Natural killer cell (primary cell): ENCODE measurements around the gene TBL3. TPM values are rescaled to one million over a fixed set of nuclear protein-coding genes. Genes with fewer than 3 reads are reported as not detected.

Experiments used
- ATAC-seq, 3 donors: fragments of 150-1000 bp in 2 of 3; fragments of 200-7000 bp in 1 of 3; cut with Tn5 transposase; 1 replicate in 1 of 3; 2 replicates in 2 of 3; pipeline ENCODE4 v1.10.0; 2021; ENCODE audit warnings: mild to moderate bottlenecking in 2 of 3, moderate library complexity in 2 of 3
- DNase-seq, 2 donors: peaks; one replicate each; pipeline versions ENCODE4 v3.0.0 to v3.0.0-alpha.2; 2013 to 2021; ENCODE audit warnings: mixed read lengths in 1 of 2
- H3K27ac ChIP-seq: one replicate; pipeline ENCODE4 v1.5.1; 2013; ENCODE audit warnings: mild to moderate bottlenecking, low read length
- H3K27me3 ChIP-seq: one replicate; pipeline ENCODE4 v1.6.1; 2013; ENCODE audit warnings: low read length; ENCODE audit not compliant: control insufficient read depth, insufficient read depth
- H3K36me3 ChIP-seq: one replicate; pipeline ENCODE4 v1.6.1; 2013; ENCODE audit warnings: low read length; ENCODE audit not compliant: control insufficient read depth, insufficient read depth
- H3K4me1 ChIP-seq: one replicate; pipeline ENCODE4 v1.6.1; 2013; ENCODE audit warnings: low read length; ENCODE audit not compliant: control insufficient read depth, insufficient read depth
- H3K4me3 ChIP-seq: one replicate; pipeline ENCODE4 v1.5.1; 2013; ENCODE audit warnings: low read length
- H3K9me3 ChIP-seq: one replicate; pipeline ENCODE4 v1.6.1; 2013; ENCODE audit warnings: low read length; ENCODE audit not compliant: control insufficient read depth, insufficient read depth
- H3K27ac Mint-ChIP-seq, 2 donors: one replicate each; pipeline ENCODE4 v1.8.0; 2022; ENCODE audit warnings: mild to moderate bottlenecking in 2 of 2, mixed read lengths in 2 of 2, moderate library complexity in 1 of 2
- H3K27me3 Mint-ChIP-seq, 2 donors: one replicate each; pipeline ENCODE4 v1.8.0; 2022; ENCODE audit warnings: low read depth in 2 of 2, mixed read lengths in 2 of 2
- H3K36me3 Mint-ChIP-seq: one replicate; pipeline ENCODE4 v1.8.0; 2022; ENCODE audit warnings: mixed read lengths
- H3K4me1 Mint-ChIP-seq, 2 donors: one replicate each; pipeline ENCODE4 v1.8.0; 2022; ENCODE audit warnings: mixed read lengths in 2 of 2
- H3K4me3 Mint-ChIP-seq: one replicate; pipeline ENCODE4 v1.8.0; 2022; ENCODE audit warnings: mild to moderate bottlenecking, moderate library complexity, mixed read lengths
- H3K9me3 Mint-ChIP-seq, 2 donors: one replicate each; pipeline ENCODE4 v1.8.0; 2022; ENCODE audit warnings: mixed read lengths in 2 of 2
- CTCF ChIP-seq: fragments of 200-600 bp; IDR thresholded peaks from one replicate; pipeline ENCODE4 v1.8.0; 2022; ENCODE audit warnings: antibody characterized with exemption
- WGBS: methylation state at CpG from one replicate; pipeline ENCODE4 v1.1.7; 2013; ENCODE audit warnings: missing lambda C conversion rate; ENCODE audit not compliant: insufficient coverage; 5-methylcytosine and 5-hydroxymethylcytosine counted together
- intact Hi-C: fragments of 100-400 bp; cut with micrococcal nuclease; formaldehyde crosslinking; loops from one replicate; pipeline ENCODE4 v1.14.2; 2022
- total RNA-seq, 4 donors: library from RNA; stranded (reverse); fragments of 120-200 nt in 1 of 4; gene quantifications; one replicate each; pipeline versions ENCODE4 v1.2.3 to v1.2.4, GENCODE V29; 2013 to 2022

The TBL3 gene
- total RNA-seq, 3 donors from 2014 or later (not counting 1 experiment from before 2014, with no cell fraction given): 25.1 to 28.9 (median 28.1) TPM

DNA sequence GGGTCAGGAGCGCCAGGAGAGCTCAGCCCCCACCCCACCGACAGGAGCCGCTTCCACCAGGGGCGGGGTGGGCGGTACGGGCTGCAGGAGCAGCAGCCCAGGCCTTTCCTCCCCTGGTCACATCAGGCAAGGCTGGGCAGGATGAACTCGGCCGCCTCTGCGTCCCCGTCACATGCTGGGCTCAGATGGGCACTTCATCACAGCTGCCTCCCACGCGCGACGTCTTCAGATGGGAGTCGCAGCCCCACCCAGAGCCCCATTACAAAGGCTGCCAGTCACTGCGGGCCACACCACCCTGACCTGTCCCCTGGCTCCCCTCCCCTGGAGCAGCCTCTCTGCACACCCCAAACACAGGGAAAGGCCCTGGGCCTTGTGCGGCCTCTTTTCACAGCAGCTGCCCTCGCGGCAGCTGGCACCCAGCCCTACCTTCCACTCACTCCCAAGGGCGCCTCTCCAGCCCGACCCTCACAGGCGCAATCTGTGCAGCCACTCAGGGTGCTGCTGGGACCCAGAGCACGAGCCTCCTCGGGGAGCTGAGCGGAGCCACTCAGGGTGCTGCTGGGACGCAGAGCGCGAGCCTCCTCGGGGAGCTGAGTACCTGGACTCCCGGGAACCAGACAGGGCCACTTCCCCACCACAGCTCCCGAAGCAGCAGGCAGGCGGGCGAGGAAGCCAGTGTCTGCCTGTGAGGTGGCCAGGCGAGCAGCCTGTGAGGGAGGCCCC, 33.1 kb downstream of the TBL3 start:
- Mint-ChIP-seq H3K27me3 (no peaks in the 10 kb centered on the region), H3K4me3 (no peak overlapping the region), H3K27ac (no peak overlapping the region), H3K4me1 (peaks cover 23 to 50% of the 10 kb centered on the region in 2 donors), H3K36me3 (no peaks in the 10 kb centered on the region), H3K9me3 (no peaks in the 10 kb centered on the region)
- Histone ChIP-seq H3K9me3 (no peaks in the 10 kb centered on the region), H3K4me1 (peaks cover 55% of the 10 kb centered on the region), H3K36me3 (peaks cover 30% of the 10 kb centered on the region), H3K4me3 (no peak overlapping the region), H3K27ac (no peak overlapping the region), H3K27me3 (no peaks in the 10 kb centered on the region)
- ATAC-seq (no peak), DNase-seq (no peak)
- intact Hi-C loops: loop anchor here (10.0 kb wide), 2 partner anchors 480 to 660 kb away; no protein-coding TSS in a partner anchor
- TF ChIP-seq CTCF: no peak
- WGBS: 83% methylated on average over 34 of the region's 34 CpGs

DNA sequence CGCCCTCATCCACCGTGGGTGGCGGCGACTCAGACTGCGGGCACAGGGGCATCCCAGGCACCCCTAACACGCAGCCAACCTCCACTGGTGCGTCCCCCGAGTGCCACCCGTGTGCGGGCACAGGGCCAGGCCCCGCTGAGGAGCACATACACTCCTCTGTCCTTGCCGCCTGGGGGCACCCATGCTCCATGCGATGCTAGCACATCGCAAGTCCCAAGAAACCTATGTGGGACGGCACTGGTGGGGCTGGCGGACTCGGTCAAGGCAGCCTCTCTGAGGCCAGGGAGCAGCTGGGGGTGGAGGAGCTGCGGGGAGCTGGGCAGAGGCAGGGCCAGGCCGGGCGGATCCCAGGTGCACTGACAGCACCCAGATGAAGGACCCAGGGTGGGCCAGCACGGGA, 33.8 kb downstream of the TBL3 start:
- no peaks in the 10 kb centered on the region for H3K36me3 Mint-ChIP-seq
- intact Hi-C loops: loop anchor here (10.0 kb wide), 2 partner anchors 479 to 659 kb away; no protein-coding TSS in a partner anchor
- TF ChIP-seq CTCF: no peak
- Histone ChIP-seq H3K4me1 (peaks cover 62% of the 10 kb centered on the region), H3K9me3 (no peaks in the 10 kb centered on the region), H3K27ac (no peak overlapping the region), H3K4me3 (no peak overlapping the region), H3K27me3 (no peaks in the 10 kb centered on the region), H3K36me3 (peaks cover 26% of the 10 kb centered on the region)
- H3K27me3 Mint-ChIP-seq: no peaks in the 10 kb centered on the region
- H3K4me3 Mint-ChIP-seq: peak overlapping the region; percentile 28
- ATAC-seq (no peak), DNase-seq (no peak)
- WGBS: 57% methylated on average over 21 of the region's 21 CpGs
- H3K9me3 Mint-ChIP-seq: no peaks in the 10 kb centered on the region
- H3K27ac Mint-ChIP-seq: peak overlapping the region; percentile 18 to 52
- peaks cover 28 to 54% of the 10 kb centered on the region in 2 donors for H3K4me1 Mint-ChIP-seq

DNA sequence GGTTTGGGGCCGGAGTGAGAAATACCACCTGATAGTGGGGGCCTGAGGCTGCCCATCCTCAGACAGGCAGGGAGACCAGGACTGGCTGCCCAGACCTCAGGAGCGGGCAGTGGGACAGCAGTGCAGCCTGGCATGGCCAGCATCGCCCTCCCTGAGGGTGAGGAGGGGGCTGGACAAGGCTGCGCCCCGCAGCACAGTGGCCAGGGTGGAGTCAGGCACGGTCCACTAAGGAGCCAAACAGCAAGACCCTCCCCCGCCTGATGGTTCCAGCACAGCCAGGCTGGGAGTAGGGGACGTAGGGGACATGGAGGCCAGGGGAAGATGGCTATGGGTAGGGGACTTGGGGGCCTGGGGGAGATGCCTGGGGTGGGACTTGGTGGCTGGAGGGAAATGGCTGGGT, 34.5 kb downstream of the TBL3 start:
- H3K27me3 ChIP-seq: no peaks in the 10 kb centered on the region
- H3K36me3 Mint-ChIP-seq: no peaks in the 10 kb centered on the region
- H3K36me3 ChIP-seq: peaks cover 22% of the 10 kb centered on the region
- H3K27me3 Mint-ChIP-seq: no peaks in the 10 kb centered on the region
- H3K27ac ChIP-seq: no peak overlapping the region
- peak overlapping the region; percentile 18 to 94 for H3K27ac Mint-ChIP-seq
- 93% methylated on average over 8 of the region's 8 CpGs for WGBS
- peaks cover 64% of the 10 kb centered on the region for H3K4me1 ChIP-seq
- no peak for TF ChIP-seq CTCF
- no peaks in the 10 kb centered on the region for H3K9me3 Mint-ChIP-seq
- H3K4me3 Mint-ChIP-seq: peak overlapping the region; percentile 40
- intact Hi-C loops: loop anchor here (10.0 kb wide), 2 partner anchors 478 to 658 kb away; no protein-coding TSS in a partner anchor
- H3K9me3 ChIP-seq: no peaks in the 10 kb centered on the region
- ATAC-seq (no peak), DNase-seq (no peak)
- no peak overlapping the region for H3K4me3 ChIP-seq
- H3K4me1 Mint-ChIP-seq: peaks cover 28 to 54% of the 10 kb centered on the region in 2 donors
